Mesendoderm (in vitro differentiated cells): ENCODE measurements around the gene B3GALT6.
"Not testable (repeated sequence)": the region's sequence is repeated elsewhere in the genome, so short reads cannot be mapped to it uniquely, and the experiment has no call there.

ENCODE experiments used
- DNase-seq: peaks from one replicate; pipeline ENCODE4 v3.0.0; 2013
- H2AK5ac ChIP-seq: 2 replicates; pipeline ENCODE4 v1.6.1; 2013; ENCODE audit warnings: low read length, inconsistent platforms
- H2BK120ac ChIP-seq: 2 replicates; pipeline ENCODE4 v1.6.1; 2013; ENCODE audit warnings: low read depth, mild to moderate bottlenecking, low read length, moderate library complexity, mixed read lengths
- H2BK15ac ChIP-seq: replicated peaks from 2 replicates; pipeline ENCODE4 v1.6.1; 2013; ENCODE audit warnings: low read depth, mild to moderate bottlenecking, moderate library complexity
- H2BK5ac ChIP-seq: 2 replicates; pipeline ENCODE4 v1.6.1; 2013; ENCODE audit warnings: low read length, inconsistent platforms
- H3K18ac ChIP-seq: 2 replicates; pipeline ENCODE4 v1.6.1; 2013; ENCODE audit warnings: mild to moderate bottlenecking, low read length, mixed read lengths
- H3K23ac ChIP-seq: one replicate; pipeline ENCODE4 v1.6.1; 2013; ENCODE audit warnings: low read length
- H3K27ac ChIP-seq: 2 replicates; pipeline ENCODE4 v1.5.1; 2013; ENCODE audit warnings: low read depth, mild to moderate bottlenecking, inconsistent platforms, low read length, moderate library complexity
- H3K27me3 ChIP-seq: 2 replicates; pipeline ENCODE4 v1.6.1; 2013; ENCODE audit warnings: low read length, control low read depth, mild to moderate bottlenecking, inconsistent platforms; ENCODE audit not compliant: insufficient read depth, poor library complexity
- H3K36me3 ChIP-seq: 2 replicates; pipeline ENCODE4 v1.6.1; 2013; ENCODE audit warnings: low read length, inconsistent platforms; ENCODE audit not compliant: control insufficient read depth, insufficient read depth
- H3K4ac ChIP-seq: one replicate; pipeline ENCODE4 v1.6.1; 2013; ENCODE audit warnings: low read depth, mild to moderate bottlenecking, low read length, moderate library complexity
- H3K4me1 ChIP-seq: 2 replicates; pipeline ENCODE4 v1.6.1; 2013; ENCODE audit warnings: low read depth, low read length, inconsistent platforms; ENCODE audit not compliant: control insufficient read depth
- H3K4me2 ChIP-seq: 2 replicates; pipeline ENCODE4 v1.6.1; 2013; ENCODE audit warnings: low read length
- H3K4me3 ChIP-seq: 2 replicates; pipeline ENCODE4 v1.5.1; 2013; ENCODE audit warnings: mild to moderate bottlenecking, low read length
- H3K56ac ChIP-seq: one replicate; pipeline ENCODE4 v1.6.1; 2013; ENCODE audit warnings: low read length
- H3K79me1 ChIP-seq: 2 replicates; pipeline ENCODE4 v1.6.1; 2013; ENCODE audit warnings: low read length, inconsistent platforms
- H3K79me2 ChIP-seq: 2 replicates; pipeline ENCODE4 v1.6.1; 2013; ENCODE audit warnings: mild to moderate bottlenecking, low read length; ENCODE audit not compliant: control insufficient read depth, insufficient read depth
- H3K9ac ChIP-seq: 2 replicates; pipeline ENCODE4 v1.6.1; 2013; ENCODE audit warnings: low read length, inconsistent platforms
- H4K5ac ChIP-seq: one replicate; pipeline ENCODE4 v1.6.1; 2013; ENCODE audit warnings: low read length
- H4K8ac ChIP-seq: one replicate; pipeline ENCODE4 v1.6.1; 2013; ENCODE audit warnings: low read depth, mild to moderate bottlenecking, control low read depth, low read length, moderate library complexity
- WGBS: extraction: QIAGEN DNeasy Blood & Tissue Kit; methylation state at CpG from one replicate; pipeline ENCODE4 v1.1.7; 2013; ENCODE audit warnings: low lambda C conversion rate, missing lambda C conversion rate; ENCODE audit not compliant: insufficient coverage; ENCODE audit errors: extremely low coverage; 5-methylcytosine and 5-hydroxymethylcytosine counted together

The B3GALT6 gene

DNA sequence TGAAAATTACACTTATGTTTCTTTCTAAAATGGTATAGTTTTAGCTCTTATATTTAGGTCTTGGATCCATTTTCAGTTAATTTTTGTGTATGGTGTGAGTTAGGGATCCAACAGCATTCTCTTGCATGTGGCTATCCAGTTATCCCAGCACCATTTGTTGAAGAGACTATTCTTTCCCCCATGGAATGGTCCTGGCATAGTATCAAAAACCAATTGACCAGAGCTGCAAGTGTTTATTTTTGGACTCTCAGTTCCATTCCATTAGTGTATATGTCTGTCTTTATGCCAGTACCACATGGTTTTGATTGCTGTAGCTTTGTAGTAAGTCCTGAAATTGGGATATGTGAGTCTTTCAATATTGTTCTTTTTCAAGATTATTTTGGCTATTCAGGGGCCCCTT, 44.1 kb upstream of the B3GALT6 start:
- Histone ChIP-seq H3K27me3 (no peaks in the 10 kb centered on the region), H3K56ac (no peak overlapping the region), H3K4me3 (no peak overlapping the region), H4K8ac (no peak overlapping the region), H3K4ac (no peak overlapping the region), H3K36me3 (no peaks in the 10 kb centered on the region), H2AK5ac (no peak overlapping the region), H3K4me1 (no peaks in the 10 kb centered on the region), H3K79me1 (no peaks in the 10 kb centered on the region), H3K23ac (no peak overlapping the region), H2BK120ac (no peak overlapping the region), H3K27ac (no peak overlapping the region), H3K4me2 (no peak overlapping the region), H4K5ac (no peak overlapping the region), H3K18ac (no peak overlapping the region), H3K79me2 (no peaks in the 10 kb centered on the region), H2BK15ac (no peak overlapping the region), H2BK5ac (no peak overlapping the region), H3K9ac (no peak overlapping the region)
- no peak for DNase-seq

DNA sequence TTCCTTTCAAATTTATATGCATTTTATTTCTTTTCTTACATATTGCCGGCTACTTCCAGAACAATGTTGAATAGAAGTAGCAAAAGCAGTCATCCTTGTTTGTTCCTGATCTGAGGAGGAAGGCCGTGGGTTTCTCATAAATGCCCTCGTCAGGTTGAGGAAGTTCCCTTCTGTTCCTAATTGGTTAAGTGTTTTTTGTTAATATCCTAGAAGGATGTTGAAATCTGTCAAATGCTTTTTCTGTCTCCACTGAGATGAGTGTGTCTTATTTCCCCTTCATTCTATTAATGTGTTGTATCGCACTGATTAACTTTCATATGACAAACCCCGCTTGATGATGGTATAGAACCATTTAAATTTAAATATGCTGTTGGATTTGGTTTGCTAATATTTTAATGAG, 42.9 kb upstream of the B3GALT6 start:
- H3K4me1 ChIP-seq: no peaks in the 10 kb centered on the region
- no peak overlapping the region for H2BK15ac ChIP-seq
- H3K4me3 ChIP-seq: no peak overlapping the region
- H3K79me1 ChIP-seq: no peaks in the 10 kb centered on the region
- no peak overlapping the region for H4K8ac ChIP-seq
- no peak overlapping the region for H3K4ac ChIP-seq
- H2BK5ac ChIP-seq: no peak overlapping the region
- no peak overlapping the region for H3K23ac ChIP-seq
- no peaks in the 10 kb centered on the region for H3K27me3 ChIP-seq
- no peaks in the 10 kb centered on the region for H3K79me2 ChIP-seq
- no peak overlapping the region for H3K18ac ChIP-seq
- H3K56ac ChIP-seq: no peak overlapping the region
- no peak overlapping the region for H3K27ac ChIP-seq
- no peak overlapping the region for H4K5ac ChIP-seq
- DNase-seq: no peak
- H3K4me2 ChIP-seq: no peak overlapping the region
- no peak overlapping the region for H3K9ac ChIP-seq
- no peak overlapping the region for H2BK120ac ChIP-seq
- WGBS: no CpG with 5 or more reads among the region's 5 CpGs
- no peak overlapping the region for H2AK5ac ChIP-seq
- no peaks in the 10 kb centered on the region for H3K36me3 ChIP-seq

DNA sequence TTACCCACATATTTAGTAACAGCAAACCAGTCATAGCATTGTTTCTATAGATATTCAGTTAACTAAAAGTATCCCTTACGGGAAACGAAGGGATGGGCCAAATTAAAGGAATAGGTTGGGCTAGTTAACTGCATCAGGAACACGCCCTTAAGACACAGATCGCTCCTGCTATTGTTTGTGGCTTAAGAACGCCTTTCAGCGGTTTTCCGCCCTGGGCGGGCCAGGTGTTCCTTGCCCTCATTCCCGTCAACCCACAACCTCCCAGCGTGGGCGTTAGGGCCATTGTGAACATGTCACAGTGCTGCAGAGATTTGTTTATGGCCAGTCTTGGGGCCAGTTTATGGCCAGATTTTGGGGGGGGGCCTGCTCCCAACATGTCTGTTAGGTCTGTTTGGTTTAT, 40.3 kb upstream of the B3GALT6 start:
- Histone ChIP-seq H2BK120ac (no peak overlapping the region), H3K4me1 (no peaks in the 10 kb centered on the region), H4K5ac (no peak overlapping the region), H4K8ac (no peak overlapping the region), H3K4ac (no peak overlapping the region), H3K4me3 (no peak overlapping the region), H3K79me2 (no peaks in the 10 kb centered on the region), H3K9ac (no peak overlapping the region), H2BK5ac (no peak overlapping the region), H3K23ac (no peak overlapping the region), H3K18ac (no peak overlapping the region), H3K79me1 (no peaks in the 10 kb centered on the region), H2AK5ac (no peak overlapping the region), H2BK15ac (no peak overlapping the region), H3K4me2 (no peak overlapping the region), H3K36me3 (no peaks in the 10 kb centered on the region), H3K27ac (no peak overlapping the region), H3K27me3 (no peaks in the 10 kb centered on the region), H3K56ac (no peak overlapping the region)
- no peak for DNase-seq
- no CpG with 5 or more reads among the region's 11 CpGs for WGBS

DNA sequence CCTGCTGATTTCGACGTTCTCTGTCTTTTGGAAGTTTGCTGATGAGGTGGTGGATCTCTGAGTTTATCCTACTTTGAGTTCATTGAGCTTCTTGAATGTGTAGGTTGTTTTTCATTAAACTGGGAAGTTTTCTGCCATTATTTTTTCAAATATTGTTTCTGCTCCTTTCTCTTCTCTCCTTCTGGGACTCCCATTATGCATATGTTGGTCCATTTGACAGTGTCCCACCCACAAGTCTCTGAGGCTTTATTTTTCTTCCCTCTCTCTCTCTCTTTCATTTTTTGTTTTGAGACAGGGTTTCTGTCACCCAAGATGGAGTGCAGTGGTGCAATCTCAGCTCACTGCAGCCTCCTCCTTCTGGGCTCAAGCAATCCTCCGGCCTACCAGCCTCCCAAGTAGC, 37.3 kb upstream of the B3GALT6 start:
- WGBS: no CpG with 5 or more reads among the region's 3 CpGs
- Histone ChIP-seq H2BK120ac (no peak overlapping the region), H4K8ac (no peak overlapping the region), H3K79me2 (no peaks in the 10 kb centered on the region), H3K36me3 (no peaks in the 10 kb centered on the region), H3K4me1 (no peaks in the 10 kb centered on the region), H3K27ac (no peak overlapping the region), H3K56ac (no peak overlapping the region), H2BK15ac (no peak overlapping the region), H3K4me3 (no peak overlapping the region), H3K23ac (no peak overlapping the region), H3K9ac (no peak overlapping the region), H3K4ac (no peak overlapping the region), H4K5ac (no peak overlapping the region), H2AK5ac (no peak overlapping the region), H3K18ac (no peak overlapping the region), H3K79me1 (no peaks in the 10 kb centered on the region), H2BK5ac (no peak overlapping the region), H3K4me2 (no peak overlapping the region), H3K27me3 (no peaks in the 10 kb centered on the region)
- no peak for DNase-seq

DNA sequence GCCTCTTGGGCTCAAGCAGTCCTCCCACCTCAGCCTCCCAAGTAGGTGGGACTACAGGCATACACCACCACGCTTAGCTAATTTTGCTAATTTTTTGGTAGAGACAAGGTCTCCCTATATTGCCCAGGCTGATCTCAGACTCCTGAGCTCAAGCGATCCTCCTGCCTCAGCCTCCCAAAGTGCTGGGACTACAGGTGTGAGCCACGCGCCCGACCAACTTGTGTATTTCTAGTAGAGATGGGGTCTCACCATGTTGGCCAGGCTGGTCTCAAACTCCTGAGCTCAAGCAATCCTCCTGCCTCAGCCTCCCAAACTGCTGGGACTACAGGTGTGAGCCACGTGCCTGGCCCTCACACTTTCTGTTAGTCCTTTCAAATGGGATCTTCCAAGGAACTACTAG, 36.3 kb upstream of the B3GALT6 start:
- H3K4me1 ChIP-seq, H3K36me3 ChIP-seq, H3K23ac ChIP-seq, DNase-seq, H2BK15ac ChIP-seq, H3K27me3 ChIP-seq, H2BK5ac ChIP-seq, H3K27ac ChIP-seq, H3K56ac ChIP-seq, H3K79me1 ChIP-seq, H3K4me2 ChIP-seq, H2AK5ac ChIP-seq, H2BK120ac ChIP-seq, H4K8ac ChIP-seq, H3K9ac ChIP-seq, H3K4me3 ChIP-seq, H3K4ac ChIP-seq, H3K79me2 ChIP-seq, H4K5ac ChIP-seq, H3K18ac ChIP-seq: not testable (repeated sequence)
- WGBS: no CpG with 5 or more reads among the region's 6 CpGs

DNA sequence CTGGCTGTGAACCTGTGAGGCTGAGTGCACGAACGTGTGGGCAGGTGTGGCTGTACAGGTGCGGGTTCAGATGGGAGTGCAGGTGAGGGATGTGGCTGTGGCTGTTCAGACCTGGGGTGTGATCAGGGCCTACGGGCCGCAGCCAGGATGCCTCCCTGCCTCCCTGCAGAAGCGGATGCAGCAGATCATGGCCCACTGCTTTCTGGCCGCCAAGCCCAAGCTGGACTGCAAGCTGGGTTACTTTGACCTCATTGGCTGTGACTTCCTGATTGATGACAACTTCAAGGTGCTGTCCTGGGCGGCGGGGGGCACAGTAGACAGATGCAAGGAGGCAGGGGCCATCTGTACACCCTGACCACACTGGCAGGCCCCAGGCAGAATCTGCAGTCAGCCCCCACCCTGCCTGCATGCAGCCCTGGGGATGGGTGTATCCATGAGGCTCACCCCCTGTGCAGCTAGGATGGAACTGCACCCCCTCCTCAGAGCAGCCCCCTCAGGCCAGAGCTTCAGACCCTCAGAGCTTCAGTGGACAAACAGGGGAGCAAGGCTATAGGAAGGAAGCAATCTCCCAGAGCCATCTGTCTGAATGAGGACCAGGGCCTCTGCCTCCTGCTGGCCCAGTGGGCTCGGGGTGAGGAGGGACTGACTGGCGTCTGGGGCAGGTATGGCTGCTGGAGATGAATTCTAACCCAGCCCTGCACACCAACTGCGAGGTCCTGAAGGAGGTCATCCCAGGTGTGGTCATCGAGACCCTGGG, 35.4 kb upstream of the B3GALT6 start:
- H3K79me1 ChIP-seq: no peaks in the 10 kb centered on the region
- no peak overlapping the region for H2AK5ac ChIP-seq
- H4K5ac ChIP-seq: no peak overlapping the region
- H2BK120ac ChIP-seq: no peak overlapping the region
- no CpG with 5 or more reads among the region's 13 CpGs for WGBS
- no peak overlapping the region for H3K4me2 ChIP-seq
- H3K4me3 ChIP-seq: no peak overlapping the region
- no peak overlapping the region for H3K27ac ChIP-seq
- no peaks in the 10 kb centered on the region for H3K27me3 ChIP-seq
- no peak overlapping the region for H4K8ac ChIP-seq
- no peak overlapping the region for H3K56ac ChIP-seq
- H3K9ac ChIP-seq: no peak overlapping the region
- no peaks in the 10 kb centered on the region for H3K4me1 ChIP-seq
- H2BK15ac ChIP-seq: no peak overlapping the region
- no peak overlapping the region for H3K4ac ChIP-seq
- H3K79me2 ChIP-seq: no peaks in the 10 kb centered on the region
- H3K23ac ChIP-seq: no peak overlapping the region
- no peak for DNase-seq
- no peak overlapping the region for H2BK5ac ChIP-seq
- no peaks in the 10 kb centered on the region for H3K36me3 ChIP-seq
- no peak overlapping the region for H3K18ac ChIP-seq
